NK-92 (cell line): Measurements from ENCODE around the gene DCBLD2.

Source experiments
- DNase-seq: peaks from one replicate; lab custom pipeline; 2025; ENCODE audit not compliant: unreplicated experiment; lab: John Stamatoyannopoulos, UW

DCBLD2 gene

DNA sequence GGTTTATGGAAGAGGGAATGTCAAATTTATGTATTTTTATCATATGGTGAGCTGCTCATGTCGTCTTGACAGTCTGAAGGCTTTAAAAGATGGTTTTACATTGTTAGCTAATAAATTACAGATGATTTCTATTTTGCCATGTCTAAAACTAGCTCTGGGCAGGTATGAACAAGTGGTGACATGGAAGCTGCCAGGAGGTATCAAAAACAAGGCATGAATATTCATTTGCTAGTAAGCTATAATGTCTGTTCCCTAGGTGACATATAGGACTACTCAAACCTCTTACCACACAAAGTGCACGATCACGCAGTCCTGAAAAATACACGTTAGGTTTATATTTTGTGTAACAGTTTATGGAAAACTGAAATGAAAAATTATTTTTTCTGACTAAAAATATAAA, 103.6 kb downstream of the DCBLD2 start:
- no peak for DNase-seq

DNA sequence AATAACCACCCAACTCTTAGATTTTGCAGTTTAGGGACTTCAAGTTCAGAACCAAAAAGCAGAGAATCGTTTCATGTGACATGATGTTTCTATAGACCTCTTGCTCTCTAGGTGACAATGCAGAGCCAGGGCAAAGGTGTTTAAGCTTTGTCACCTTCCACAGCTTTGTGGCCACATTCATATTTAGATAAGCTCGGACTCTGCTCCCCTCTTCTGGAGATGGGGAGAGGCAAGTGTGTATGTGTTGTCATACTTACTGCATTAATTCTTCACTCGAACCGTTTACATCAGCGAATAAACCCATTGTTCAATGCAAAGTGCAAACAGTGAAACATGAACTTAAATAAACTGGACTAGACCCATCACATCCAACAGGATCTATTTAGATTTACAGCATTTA, 105.2 kb downstream of the DCBLD2 start:
- DNase-seq: no peak

DNA sequence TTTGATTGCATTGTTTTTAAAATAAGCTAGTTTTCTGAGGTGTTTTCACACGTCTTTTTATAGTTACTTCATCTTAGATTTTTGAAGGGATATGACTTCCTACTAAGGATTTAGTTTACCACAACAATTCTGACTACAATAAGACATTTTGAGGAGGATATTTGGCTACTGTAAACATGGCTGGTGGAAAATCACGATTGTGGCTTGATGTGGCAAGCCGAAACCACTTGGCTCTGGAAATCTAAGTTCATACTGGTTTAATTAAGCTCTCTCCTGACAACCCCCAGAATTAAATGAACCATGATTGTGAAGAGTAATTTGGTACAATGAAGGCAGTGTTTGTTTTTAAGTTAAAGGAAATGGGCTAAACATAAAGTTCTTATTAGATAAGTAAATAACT, 107.5 kb downstream of the DCBLD2 start:
- no peak for DNase-seq

DNA sequence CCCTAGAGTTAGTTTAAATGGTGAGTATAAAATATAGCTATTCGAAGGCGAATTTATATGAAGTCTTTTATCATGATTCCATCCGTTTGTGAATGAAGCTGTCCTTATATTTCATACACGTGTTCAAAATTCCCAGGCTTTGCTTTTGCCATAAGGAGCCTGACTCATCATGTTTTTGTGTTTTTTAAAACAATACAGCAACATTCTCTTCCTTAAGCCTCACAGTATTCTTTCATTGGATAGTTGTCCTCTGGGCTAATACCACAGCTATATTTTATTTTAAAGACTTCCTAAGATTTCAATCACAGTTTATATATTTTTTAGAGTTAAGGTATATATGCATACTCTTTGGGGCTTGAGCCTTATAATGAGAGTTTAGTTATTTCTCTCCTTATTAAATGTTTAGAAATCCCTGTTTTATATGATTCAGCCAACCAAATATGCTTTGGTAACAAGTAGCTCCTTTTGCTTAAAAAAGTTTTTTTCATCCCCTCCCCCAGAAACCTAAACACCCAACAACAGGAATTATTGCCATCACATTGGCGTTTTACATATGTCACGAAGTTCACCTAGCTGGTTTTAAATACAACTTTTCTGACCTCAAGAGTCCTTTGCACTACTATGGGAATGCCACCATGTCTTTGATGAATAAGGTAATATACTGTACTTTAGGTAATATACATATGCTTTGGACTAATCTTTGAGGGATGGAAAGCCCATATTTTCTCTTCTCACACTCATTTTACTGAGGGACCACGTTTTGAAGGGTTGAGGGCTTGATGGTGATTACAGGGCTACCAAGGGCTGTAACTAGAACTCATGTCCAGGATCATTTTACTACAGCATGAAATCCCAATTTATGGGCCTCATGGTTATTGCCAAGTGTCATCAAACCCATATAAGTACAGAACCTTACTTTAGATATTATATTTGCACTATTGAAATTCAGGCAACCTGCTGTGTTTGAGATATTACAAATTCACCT, 109.9 kb downstream of the DCBLD2 start:
- DNase-seq: no peak

DNA sequence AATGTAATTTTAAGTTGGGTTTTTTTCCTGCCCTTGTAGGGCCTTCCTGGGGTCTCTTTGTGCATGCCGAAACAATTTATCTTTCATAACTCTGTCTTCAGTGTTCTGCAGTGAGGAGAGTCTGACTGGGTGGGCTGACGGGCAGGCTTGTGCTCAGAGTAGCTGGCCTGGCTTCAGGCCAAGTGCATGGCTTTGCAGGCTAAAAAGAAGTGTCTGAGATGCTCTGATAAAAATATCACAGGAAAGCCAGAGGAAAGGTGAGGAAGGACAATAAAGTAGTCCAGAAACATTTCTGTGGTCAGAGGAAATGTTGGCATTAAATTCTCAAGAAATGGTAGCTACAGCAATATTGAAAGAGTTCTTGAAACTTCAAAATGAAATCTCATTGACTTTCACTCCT, 112.8 kb downstream of the DCBLD2 start:
- DNase-seq: no peak

DNA sequence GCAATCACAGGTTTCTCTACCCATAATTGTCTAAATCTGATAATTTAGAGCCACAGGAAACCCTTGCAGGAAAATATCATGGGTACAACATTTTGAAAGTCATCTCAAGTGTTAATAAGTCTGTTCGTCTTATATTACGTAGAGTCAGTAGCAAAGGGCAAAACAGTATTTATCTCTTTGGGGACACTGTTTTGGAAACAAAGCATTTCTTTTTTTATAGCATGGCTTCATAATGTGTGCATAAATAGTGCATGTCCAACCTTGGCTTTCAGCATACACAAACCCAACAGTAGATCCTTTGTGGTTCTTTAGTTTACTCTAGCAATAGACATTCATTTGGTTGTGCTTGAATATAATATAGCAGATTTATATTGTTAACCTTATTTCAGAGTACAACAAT, 114.3 kb downstream of the DCBLD2 start:
- DNase-seq: no peak

DNA sequence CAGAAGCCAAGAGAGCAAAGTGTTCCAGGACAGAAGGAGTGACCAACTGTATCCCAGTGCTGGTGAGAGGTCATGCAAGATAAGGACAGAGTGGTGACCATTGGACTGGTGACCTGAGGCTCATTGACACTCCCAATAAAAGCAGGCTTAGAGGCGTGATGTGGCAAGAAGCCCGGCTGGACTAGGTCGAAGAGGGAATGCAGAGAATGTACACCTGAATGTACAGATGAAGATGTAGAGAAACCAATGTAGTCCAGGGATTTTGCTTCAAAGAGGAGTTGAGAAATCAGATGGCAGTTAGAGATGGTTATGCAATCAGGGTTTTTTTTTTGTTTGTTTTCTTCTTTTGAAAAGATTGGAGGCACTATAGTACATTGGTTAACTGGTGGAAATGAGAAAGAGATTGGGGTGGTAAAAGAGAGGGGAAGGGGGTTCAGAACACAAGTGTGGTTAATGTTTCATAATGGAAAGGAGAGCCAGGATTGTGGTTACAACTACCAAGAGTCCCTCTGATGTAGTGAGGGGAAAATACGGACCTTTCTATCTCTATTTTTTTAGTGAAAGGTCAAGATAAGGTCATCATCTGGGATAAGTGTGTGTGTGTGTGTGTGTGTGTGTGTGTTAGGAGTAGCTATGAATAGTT, 115.0 kb downstream of the DCBLD2 start:
- DNase-seq: no peak

DNA sequence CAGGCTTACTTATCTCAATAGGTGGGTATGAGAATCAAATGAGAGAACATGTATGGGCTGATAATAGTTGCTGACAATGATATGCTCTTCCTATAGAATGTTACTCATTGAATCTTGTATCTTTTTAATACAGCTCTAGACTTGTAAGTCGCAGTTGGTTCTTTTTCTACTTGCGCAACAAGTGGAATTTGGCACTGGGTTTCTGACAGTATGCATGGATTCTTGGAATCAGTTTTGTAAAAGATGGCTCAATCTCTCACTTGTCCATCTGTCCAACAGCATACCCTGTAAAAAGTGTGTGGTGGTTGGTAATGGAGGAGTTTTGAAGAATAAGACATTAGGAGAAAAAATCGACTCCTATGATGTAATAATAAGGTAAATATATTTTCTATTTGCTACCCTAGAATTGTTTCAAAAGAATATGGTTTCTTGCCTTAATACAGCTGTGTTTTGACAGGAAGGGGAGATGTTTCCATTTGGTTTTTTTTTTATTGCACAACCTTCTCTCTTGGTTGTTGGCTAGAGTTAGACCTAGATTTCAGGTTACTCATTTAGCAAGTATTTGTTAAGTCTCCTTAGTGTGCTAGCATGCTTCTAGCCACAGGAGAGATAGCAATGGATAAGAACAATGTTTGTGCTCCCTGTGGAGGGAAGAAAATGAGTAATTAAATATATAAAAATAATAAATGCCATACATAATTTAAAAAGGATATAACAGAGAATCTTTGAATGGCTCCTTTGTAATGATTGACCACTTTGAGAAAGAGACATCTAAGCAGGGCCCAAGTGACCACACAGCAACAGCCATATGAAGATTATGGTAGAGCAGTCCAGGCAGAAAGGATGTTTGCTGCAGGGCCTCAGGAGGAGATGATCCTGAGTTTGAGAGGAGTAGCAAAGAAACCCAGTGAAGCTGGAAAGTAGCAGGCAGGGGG, 116.6 kb downstream of the DCBLD2 start:
- DNase-seq: no peak

DNA sequence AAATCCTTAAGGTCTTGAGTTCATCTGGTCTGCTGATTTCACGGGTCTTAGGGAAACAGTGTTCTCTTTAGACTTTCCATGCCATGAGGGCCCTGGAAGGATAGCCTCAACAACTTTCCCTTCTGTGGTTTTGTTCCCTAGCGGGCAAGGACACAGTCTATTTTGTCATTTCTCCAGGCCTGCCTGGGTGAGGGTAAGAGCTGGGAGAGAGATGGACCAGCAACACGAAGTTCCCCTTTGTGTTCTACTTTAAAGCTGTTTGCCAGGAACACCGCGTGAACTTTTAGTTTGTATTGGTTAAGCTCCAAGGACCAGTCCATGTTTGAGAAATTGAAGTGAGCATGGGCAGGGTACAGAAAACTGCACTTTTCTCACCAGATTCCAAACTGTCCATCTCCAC, 117.5 kb downstream of the DCBLD2 start:
- no peak for DNase-seq

DNA sequence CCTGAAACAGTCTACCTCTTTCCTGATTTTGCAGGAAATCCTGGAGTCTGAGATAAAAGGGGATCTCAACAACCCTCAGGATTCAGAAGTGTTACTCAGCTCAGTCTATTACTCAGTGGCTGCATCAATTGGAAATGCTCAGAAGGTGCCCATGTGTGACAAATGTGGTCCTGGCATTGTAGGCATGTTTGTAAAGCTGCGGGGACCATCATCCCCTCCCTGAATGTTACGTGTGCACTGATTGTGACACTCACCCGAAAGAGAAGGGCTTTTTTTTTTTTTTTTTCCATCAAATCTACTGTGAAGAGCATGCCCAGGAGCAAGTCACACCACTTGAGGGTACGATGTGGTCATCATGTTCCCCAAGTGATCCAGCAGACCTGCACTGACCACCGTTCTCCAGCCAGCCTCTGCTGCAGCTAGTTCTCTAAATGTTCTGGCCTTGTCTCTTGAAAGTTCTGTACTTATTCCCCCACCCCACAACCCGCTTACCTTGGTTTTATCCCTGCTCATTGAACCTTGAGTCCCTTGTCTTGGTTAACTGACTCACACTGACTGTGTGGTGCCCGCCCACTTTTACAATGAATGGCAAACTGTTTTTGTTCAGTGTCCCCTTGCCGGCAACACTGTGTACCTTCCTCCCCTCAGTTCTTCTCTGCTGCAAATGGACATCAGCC, 118.5 kb downstream of the DCBLD2 start:
- no peak for DNase-seq

DNA sequence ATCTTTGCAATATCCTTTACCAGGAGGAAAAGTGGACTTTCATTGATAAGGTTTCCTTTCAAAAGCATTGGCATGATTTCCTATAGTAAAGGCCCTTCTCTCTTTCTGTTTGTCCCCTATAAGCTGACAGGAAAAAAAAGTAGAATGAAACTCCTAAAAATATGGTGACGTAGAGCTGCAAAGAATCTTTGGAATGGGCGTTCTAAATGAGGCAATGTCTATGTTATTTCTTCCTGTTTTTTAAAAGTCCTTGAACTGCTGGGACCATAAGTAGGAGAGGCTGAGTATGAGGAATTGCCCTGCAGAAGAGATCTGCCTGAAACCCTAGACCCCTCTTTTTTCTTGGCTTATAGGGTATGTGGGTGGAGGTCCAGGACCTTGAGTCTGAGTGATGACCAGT, 121.2 kb downstream of the DCBLD2 start:
- DNase-seq: no peak

DNA sequence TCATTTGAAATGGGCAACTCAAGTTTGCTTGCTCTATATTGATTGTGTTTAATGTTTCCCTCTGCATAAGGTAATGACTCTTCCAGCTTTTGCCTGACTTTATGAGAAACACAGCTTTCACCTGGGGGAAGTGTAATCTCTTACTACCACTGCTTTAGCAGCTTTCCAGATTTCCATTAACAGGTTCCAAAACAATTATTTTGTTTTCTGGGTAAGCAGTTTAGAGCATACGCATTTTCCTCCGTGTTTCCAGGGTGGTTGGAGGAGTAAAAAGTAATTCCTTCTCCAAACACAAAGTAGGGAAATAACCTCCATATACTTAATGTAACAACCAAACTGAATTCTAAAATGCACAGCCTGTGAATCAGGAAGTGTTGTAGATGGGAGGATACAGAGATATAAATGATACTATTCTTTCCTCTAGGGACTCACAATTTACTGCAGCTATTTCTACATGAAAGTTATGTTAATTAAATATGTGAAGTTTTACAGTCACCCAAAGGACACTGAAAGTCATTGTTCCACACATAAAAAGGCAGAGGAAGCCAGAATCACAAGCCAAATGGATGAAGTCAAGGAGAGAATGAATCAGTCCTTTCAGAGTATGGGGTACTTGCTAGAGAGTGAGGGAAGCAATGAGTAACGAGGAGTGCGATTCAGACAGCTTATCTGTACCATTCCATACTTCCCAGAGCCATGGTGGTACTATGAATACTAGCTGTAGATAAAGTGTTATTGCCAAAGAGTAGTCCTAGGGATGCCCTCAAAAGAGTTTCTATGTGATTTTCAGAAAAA, 121.8 kb downstream of the DCBLD2 start:
- DNase-seq: no peak

DNA sequence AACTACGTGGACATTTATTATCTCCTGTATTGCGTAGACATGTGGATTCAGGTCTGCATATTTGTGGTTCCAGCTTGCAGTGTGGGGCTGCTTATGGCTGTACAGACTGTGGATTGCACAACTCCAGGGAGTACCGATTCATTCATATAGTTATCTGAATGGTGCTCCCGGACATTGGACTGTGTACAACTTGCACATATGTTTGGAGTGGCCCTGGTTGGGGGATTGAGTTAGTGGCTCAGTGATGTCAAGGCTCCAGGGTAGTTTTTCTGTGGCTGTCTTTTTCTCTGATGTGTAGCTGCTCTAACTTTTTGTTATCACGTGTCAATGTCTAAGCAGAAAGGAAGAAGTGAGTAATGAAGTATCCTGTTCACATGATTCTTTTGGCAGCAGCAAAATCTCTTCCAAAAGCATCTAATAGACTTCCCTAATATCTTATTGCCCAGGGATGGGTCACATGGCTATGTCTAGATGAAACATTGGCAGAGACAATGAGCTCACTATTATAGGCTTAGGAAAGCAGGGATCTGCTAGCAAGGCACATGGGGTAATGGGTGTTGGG, 122.6 kb downstream of the DCBLD2 start:
- DNase-seq: no peak

DNA sequence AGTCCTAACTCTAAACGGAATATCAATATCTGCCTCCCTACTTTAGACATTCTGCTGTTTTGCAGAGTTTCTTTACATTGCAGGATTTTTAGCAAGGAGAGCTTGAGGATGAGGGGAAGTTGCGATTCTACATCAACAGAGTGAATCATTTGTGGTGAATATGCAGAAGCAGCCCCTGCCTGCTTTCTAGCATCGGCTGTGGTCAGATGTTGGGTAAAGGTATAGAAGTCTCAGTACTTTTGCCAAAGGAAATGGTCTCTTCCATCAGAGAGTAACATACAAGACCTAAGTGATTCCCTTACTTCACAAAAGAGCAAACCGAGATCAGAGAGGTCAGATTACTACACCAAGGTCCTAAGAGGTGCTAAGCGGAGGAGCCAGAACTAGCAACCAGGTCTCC, 123.1 kb downstream of the DCBLD2 start:
- no peak for DNase-seq

DNA sequence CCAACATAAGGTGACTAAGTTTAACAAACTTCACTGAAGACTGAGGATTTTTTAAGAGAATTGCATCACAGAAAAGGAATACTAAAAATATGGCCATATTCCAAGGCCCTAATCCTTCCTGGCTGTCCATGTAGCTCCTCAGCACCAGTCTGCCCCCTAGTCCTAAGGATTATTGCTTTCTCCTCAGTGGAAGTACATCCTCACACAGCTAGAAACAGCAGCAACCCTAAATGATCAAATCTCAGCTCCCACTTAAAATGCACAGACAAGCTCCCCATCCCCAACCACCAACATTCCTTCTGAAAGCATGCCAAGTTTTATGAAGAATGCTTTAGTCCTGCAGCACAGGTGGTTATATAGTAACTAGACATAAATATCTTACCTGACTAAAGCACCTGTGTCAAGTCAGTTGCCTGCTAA, 123.7 kb downstream of the DCBLD2 start:
- DNase-seq: no peak

DNA sequence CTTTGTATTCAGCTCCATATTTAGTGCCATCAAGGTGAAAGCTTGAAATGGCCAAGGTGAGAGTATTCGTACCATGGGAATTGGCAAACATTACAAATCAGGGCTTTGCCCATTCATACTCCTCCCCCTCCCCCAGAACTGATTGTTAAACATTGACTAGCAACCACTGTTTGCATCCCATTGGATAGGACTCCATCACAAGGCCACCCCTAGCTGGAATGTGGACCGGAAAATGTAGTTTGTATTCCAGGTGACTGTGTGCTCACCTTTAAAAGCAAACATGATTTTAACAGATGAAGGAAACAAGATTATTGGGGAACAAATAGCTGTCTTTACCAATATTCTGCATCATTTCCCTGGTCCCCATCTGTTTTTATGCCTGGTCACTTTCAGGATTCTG, 124.2 kb downstream of the DCBLD2 start:
- DNase-seq: no peak

DNA sequence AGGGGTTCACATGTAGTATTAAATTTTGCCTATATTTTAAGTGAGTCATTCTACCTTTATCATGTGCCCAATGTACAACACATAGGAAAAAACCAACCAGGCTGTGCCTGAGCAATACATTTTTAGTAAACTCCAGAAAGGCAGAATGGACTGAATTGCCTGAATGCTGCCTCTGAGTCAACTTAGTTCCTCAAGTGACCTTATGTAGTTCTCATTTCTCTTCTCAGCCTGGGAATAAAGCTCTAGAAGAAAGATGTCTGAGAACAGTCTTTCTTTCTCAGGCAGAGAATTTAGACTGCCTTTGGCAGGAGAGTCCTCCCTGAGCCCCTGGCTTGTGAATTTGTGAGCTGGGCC, 125.4 kb downstream of the DCBLD2 start:
- no peak for DNase-seq

DNA sequence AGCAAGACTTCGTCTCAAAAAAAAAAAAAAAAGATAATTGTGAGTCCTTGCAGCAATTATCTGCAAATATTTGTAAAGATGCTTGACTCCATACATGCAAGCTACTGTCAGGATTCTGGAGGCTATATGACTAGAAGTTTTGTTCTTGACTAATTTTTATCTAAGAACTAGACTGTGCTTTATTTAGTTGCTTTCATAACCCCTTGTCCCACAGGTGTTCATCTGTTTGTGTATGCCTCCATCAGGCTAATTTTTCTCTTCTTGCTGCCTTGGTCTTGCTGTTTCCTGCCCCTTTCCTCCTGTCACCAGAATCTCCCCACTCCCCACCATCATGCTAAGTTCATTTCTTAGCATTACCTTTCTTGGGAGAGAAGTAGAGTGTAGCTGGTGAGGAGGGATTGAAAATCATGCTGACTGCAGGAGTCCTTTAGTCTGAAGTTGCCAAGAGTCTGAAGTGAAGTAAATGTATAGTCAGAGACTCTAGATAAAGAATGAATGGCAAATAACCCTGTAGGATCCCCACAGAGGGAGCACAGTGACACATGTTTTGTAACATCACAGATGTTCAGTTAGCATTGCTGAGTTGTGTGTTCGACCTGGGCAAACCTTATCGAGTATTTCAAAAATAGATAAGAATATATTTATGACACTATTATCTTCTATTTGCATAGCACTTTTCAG, 125.9 kb downstream of the DCBLD2 start:
- no peak for DNase-seq

DNA sequence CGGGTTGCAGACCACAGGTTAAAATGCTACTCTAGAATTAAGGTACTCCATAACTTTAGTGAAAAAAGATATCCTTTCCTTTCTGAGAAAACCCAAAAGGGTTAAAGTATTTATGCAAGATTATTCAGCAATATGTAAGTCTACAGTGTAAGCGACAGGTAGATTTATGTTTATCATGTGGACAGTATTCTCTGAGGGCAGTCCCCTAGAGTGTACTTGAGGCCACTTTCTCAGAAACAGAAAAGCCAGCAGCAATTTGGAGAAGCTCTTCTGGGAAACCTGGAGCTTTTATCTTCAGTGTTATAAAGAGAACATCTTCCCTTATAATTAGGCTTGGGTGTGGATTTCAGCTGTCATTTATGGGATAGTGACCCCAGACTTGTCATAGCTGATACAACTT, 129.5 kb downstream of the DCBLD2 start:
- no peak for DNase-seq
